Measurements from ENCODE around the gene C5orf63. TPM values are rescaled to one million over a fixed set of nuclear protein-coding genes. Genes with fewer than 3 reads are reported as not detected.
"Not testable (repeated sequence)": the region's sequence is repeated elsewhere in the genome, so short reads cannot be mapped to it uniquely, and the experiment has no call there.

C5orf63 gene
- total and polyA plus RNA-seq, 2 experiments from 2014 or later: 6.8 to 10.5 TPM

DNA sequence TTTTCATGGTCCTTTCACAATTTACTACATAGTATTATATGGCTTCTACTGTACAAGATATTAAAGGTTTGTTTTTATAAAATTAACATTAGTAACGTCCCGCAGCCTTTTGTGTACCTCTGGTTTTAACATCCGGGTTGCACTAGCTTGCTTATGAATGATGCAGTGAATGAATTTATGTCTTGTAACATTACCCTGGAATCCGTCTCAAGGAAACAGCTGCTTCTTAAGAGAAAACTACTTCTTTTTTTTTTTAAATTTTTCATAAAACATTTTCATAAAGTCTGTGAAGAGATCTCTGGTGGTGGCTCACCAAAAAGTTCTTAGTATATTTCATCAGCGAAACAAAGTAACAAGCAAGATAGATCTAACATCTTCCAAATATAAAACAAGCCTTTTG lies 66.6 kb downstream of the C5orf63 start (continued):
- TF ChIP-seq, protein P1, sequence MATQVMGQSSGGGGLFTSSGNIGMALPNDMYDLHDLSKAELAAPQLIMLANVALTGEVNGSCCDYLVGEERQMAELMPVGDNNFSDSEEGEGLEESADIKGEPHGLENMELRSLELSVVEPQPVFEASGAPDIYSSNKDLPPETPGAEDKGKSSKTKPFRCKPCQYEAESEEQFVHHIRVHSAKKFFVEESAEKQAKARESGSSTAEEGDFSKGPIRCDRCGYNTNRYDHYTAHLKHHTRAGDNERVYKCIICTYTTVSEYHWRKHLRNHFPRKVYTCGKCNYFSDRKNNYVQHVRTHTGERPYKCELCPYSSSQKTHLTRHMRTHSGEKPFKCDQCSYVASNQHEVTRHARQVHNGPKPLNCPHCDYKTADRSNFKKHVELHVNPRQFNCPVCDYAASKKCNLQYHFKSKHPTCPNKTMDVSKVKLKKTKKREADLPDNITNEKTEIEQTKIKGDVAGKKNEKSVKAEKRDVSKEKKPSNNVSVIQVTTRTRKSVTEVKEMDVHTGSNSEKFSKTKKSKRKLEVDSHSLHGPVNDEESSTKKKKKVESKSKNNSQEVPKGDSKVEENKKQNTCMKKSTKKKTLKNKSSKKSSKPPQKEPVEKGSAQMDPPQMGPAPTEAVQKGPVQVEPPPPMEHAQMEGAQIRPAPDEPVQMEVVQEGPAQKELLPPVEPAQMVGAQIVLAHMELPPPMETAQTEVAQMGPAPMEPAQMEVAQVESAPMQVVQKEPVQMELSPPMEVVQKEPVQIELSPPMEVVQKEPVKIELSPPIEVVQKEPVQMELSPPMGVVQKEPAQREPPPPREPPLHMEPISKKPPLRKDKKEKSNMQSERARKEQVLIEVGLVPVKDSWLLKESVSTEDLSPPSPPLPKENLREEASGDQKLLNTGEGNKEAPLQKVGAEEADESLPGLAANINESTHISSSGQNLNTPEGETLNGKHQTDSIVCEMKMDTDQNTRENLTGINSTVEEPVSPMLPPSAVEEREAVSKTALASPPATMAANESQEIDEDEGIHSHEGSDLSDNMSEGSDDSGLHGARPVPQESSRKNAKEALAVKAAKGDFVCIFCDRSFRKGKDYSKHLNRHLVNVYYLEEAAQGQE (IDR thresholded peaks at IDR 0.05; ENCODE audit: unreplicated experiment): no peak
- TF ChIP-seq STAT1 (IDR thresholded peaks at IDR 0.05; ENCODE audit: unreplicated experiment): no peak
- TF ChIP-seq CREB1 (CRISPR knock-in tag; IDR thresholded peaks at IDR 0.05; ENCODE audit: low read depth): no peak
- TF ChIP-seq EZH2phosphoT487 (IDR thresholded peaks at IDR 0.05; ENCODE audit: unreplicated experiment): no peak
- TF ChIP-seq POLR2AphosphoS5 (IDR thresholded peaks at IDR 0.05; ENCODE audit: low read depth): no peak
- TF ChIP-seq ZNF331 (CRISPR knock-in tag; IDR thresholded peaks at IDR 0.05; ENCODE audit: low read depth): no peak
- no peak for TF ChIP-seq ZNF114 (CRISPR knock-in tag; IDR thresholded peaks at IDR 0.05)
- TF ChIP-seq JUNB (IDR thresholded peaks at IDR 0.05; ENCODE audit: unreplicated experiment): no peak

DNA sequence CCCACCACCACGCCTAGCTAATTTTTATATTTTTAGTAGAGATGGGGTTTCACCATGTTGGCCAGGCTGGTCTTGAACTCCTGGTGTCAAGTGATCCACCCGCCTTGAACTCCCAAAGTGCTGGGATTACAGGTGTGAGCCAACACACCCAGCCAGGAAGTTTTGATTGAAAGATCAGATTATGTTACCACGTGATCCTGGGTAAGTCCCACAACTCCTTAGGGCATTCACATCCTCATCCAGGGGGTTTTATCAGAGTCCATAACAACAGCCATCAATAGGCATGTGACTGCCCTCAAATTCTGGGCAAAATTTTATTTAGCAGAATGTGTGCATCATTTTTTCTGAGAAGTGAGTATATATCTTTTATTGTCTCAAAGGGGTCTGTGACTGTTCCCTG lies 68.0 kb downstream of the C5orf63 start:
- H3K4me1 ChIP-seq (ENCODE audit: insufficient read depth); H3K27me3 Mint-ChIP-seq (ENCODE audit: insufficient read depth, low read depth, poor library complexity); H3K9me2 ChIP-seq (ENCODE audit: insufficient read depth); H3K27me3 ChIP-seq (ENCODE audit: insufficient read depth); H3K36me3 ChIP-seq (ENCODE audit: insufficient read depth); H3K4me3 ChIP-seq; H3K4me2 ChIP-seq; H3K27ac ChIP-seq (ENCODE audit: low read depth); H3F3A ChIP-seq (replicated peaks; ENCODE audit: low read depth); H3K79me2 ChIP-seq (replicated peaks; ENCODE audit: insufficient read depth); H2AFZ ChIP-seq; H3K36me3 Mint-ChIP-seq (ENCODE audit: low read depth); ATAC-seq; H3K4me3 Mint-ChIP-seq; H3K9me3 Mint-ChIP-seq; H4K20me1 ChIP-seq (replicated peaks; ENCODE audit: insufficient read depth); H3K27ac Mint-ChIP-seq; DNase-seq (ENCODE audit: low spot score): not testable (repeated sequence)
- peaks cover 14% of the 10 kb centered on the region for H3K4me1 Mint-ChIP-seq

DNA sequence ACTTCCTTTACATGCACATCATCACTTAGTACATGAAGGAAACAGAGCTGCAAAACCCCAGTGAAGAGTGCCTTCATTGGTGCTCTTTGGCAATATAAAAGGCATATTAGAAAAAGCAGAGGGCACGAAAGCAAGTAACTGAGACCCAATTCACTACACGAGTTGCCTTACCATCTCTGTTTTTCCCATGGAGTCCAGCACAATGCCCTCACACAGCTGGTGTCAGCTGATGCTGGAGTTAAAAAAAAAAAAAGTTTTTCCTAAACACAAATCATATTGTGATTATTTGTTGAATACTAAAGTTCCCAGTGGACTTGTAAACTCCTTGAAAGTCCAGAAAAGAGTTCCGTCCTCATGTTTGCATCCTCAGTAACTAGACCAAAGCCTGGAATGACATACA lies 68.6 kb downstream of the C5orf63 start:
- H3F3A ChIP-seq (replicated peaks; ENCODE audit: low read depth): no peaks in the 10 kb centered on the region
- Mint-ChIP-seq H3K36me3 (ENCODE audit: low read depth) (no peaks in the 10 kb centered on the region; the same call in 2 of the 3 replicates), H3K27me3 (ENCODE audit: insufficient read depth, low read depth, poor library complexity) (peaks cover 4% of the 10 kb centered on the region), H3K4me3 (no peak overlapping the region), H3K27ac (no peak overlapping the region), H3K9me3 (no peaks in the 10 kb centered on the region), H3K4me1 (peaks cover 13% of the 10 kb centered on the region)
- no peak overlapping the region for H3K4me3 ChIP-seq
- ATAC-seq: no peak
- no peak for DNase-seq (ENCODE audit: low spot score)
- no peak overlapping the region for H3K27ac ChIP-seq (ENCODE audit: low read depth)
- TF ChIP-seq, protein P2, sequence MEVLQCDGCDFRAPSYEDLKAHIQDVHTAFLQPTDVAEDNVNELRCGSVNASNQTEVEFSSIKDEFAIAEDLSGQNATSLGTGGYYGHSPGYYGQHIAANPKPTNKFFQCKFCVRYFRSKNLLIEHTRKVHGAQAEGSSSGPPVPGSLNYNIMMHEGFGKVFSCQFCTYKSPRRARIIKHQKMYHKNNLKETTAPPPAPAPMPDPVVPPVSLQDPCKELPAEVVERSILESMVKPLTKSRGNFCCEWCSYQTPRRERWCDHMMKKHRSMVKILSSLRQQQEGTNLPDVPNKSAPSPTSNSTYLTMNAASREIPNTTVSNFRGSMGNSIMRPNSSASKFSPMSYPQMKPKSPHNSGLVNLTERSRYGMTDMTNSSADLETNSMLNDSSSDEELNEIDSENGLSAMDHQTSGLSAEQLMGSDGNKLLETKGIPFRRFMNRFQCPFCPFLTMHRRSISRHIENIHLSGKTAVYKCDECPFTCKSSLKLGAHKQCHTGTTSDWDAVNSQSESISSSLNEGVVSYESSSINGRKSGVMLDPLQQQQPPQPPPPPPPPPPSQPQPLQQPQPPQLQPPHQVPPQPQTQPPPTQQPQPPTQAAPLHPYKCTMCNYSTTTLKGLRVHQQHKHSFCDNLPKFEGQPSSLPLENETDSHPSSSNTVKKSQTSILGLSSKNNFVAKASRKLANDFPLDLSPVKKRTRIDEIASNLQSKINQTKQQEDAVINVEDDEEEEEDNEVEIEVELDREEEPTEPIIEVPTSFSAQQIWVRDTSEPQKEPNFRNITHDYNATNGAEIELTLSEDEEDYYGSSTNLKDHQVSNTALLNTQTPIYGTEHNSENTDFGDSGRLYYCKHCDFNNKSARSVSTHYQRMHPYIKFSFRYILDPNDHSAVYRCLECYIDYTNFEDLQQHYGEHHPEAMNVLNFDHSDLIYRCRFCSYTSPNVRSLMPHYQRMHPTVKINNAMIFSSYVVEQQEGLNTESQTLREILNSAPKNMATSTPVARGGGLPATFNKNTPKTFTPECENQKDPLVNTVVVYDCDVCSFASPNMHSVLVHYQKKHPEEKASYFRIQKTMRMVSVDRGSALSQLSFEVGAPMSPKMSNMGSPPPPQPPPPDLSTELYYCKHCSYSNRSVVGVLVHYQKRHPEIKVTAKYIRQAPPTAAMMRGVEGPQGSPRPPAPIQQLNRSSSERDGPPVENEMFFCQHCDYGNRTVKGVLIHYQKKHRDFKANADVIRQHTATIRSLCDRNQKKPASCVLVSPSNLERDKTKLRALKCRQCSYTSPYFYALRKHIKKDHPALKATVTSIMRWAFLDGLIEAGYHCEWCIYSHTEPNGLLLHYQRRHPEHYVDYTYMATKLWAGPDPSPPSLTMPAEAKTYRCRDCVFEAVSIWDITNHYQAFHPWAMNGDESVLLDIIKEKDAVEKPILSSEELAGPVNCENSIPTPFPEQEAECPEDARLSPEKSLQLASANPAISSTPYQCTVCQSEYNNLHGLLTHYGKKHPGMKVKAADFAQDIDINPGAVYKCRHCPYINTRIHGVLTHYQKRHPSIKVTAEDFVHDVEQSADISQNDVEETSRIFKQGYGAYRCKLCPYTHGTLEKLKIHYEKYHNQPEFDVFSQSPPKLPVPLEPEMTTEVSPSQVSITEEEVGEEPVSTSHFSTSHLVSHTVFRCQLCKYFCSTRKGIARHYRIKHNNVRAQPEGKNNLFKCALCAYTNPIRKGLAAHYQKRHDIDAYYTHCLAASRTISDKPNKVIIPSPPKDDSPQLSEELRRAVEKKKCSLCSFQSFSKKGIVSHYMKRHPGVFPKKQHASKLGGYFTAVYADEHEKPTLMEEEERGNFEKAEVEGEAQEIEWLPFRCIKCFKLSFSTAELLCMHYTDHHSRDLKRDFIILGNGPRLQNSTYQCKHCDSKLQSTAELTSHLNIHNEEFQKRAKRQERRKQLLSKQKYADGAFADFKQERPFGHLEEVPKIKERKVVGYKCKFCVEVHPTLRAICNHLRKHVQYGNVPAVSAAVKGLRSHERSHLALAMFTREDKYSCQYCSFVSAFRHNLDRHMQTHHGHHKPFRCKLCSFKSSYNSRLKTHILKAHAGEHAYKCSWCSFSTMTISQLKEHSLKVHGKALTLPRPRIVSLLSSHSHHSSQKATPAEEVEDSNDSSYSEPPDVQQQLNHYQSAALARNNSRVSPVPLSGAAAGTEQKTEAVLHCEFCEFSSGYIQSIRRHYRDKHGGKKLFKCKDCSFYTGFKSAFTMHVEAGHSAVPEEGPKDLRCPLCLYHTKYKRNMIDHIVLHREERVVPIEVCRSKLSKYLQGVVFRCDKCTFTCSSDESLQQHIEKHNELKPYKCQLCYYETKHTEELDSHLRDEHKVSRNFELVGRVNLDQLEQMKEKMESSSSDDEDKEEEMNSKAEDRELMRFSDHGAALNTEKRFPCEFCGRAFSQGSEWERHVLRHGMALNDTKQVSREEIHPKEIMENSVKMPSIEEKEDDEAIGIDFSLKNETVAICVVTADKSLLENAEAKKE (CRISPR knock-in tag; IDR thresholded peaks at IDR 0.05): no peak
- no peaks in the 10 kb centered on the region; the same call in 1 of the 2 replicates for H3K4me1 ChIP-seq (ENCODE audit: insufficient read depth)
- no peak overlapping the region for H3K4me2 ChIP-seq
- no peak overlapping the region for H2AFZ ChIP-seq
- no peaks in the 10 kb centered on the region for H3K9me2 ChIP-seq (ENCODE audit: insufficient read depth)
- no peaks in the 10 kb centered on the region for H3K36me3 ChIP-seq (ENCODE audit: insufficient read depth)
- H3K79me2 ChIP-seq (replicated peaks; ENCODE audit: insufficient read depth): no peaks in the 10 kb centered on the region
- H4K20me1 ChIP-seq (replicated peaks; ENCODE audit: insufficient read depth): 0 out of 2 replicates have a peak, but pooled peaks cover 3% of the 10 kb centered on the region
- H3K27me3 ChIP-seq (ENCODE audit: insufficient read depth): no peaks in the 10 kb centered on the region
